GM12864 (cell line): ENCODE data around the gene VIPR2.

ENCODE experiments used
- DNase-seq: peaks from one replicate; pipeline ENCODE4 v3.0.0-alpha.2; 2011; ENCODE audit warnings: low read depth
- H3K4me3 ChIP-seq: 2 replicates; pipeline ENCODE4 v1.5.1; 2011; ENCODE audit warnings: mild to moderate bottlenecking, low read depth, low read length, control low read depth
- TF ChIP-seq, protein P1 (sequence below): IDR thresholded peaks from 2 replicates; pipeline ENCODE4 v1.5.1; 2011; ENCODE audit warnings: low read depth, mild to moderate bottlenecking, moderate library complexity, low read length, control low read depth, inconsistent platforms; ENCODE audit errors: missing control alignments

VIPR2 gene

DNA sequence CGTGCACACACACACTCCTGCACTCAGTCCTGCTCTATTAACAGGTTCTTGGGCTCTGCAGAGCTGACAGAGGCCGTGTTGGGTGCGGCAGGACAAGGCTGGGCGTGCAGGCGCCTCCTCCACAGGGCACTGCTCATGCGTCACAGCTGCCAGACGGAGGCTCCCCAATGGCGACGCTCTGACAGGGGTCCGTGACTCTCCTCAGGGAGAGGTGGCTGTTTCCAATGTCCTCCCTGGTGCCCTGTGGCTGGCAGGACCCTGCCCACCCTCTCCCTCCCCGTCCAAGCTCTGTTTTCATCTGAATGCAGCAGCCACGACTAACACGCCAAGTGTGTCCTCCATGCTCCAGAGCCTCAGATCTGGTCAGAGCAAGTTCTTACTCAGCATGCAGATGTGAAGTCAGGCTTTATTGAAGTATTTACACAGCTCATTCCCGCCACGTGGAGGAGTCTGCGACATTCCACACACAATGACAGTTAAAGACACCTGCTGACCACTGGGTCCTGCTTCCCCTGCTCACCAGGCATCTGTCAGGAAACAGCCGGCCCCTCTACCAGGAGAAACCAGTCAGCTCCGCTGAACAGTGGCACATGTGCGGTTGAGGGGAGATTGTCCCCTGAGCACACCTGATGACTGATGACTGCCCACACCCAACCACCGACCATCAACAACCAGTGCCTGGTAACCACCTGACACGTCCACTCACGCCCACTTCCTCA is 116.7 kb downstream of the VIPR2 start:
- H3K4me3 ChIP-seq, result no peak overlapping the region
- TF ChIP-seq, protein P1, sequence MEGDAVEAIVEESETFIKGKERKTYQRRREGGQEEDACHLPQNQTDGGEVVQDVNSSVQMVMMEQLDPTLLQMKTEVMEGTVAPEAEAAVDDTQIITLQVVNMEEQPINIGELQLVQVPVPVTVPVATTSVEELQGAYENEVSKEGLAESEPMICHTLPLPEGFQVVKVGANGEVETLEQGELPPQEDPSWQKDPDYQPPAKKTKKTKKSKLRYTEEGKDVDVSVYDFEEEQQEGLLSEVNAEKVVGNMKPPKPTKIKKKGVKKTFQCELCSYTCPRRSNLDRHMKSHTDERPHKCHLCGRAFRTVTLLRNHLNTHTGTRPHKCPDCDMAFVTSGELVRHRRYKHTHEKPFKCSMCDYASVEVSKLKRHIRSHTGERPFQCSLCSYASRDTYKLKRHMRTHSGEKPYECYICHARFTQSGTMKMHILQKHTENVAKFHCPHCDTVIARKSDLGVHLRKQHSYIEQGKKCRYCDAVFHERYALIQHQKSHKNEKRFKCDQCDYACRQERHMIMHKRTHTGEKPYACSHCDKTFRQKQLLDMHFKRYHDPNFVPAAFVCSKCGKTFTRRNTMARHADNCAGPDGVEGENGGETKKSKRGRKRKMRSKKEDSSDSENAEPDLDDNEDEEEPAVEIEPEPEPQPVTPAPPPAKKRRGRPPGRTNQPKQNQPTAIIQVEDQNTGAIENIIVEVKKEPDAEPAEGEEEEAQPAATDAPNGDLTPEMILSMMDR, result no peak
- DNase-seq, result no peak

DNA sequence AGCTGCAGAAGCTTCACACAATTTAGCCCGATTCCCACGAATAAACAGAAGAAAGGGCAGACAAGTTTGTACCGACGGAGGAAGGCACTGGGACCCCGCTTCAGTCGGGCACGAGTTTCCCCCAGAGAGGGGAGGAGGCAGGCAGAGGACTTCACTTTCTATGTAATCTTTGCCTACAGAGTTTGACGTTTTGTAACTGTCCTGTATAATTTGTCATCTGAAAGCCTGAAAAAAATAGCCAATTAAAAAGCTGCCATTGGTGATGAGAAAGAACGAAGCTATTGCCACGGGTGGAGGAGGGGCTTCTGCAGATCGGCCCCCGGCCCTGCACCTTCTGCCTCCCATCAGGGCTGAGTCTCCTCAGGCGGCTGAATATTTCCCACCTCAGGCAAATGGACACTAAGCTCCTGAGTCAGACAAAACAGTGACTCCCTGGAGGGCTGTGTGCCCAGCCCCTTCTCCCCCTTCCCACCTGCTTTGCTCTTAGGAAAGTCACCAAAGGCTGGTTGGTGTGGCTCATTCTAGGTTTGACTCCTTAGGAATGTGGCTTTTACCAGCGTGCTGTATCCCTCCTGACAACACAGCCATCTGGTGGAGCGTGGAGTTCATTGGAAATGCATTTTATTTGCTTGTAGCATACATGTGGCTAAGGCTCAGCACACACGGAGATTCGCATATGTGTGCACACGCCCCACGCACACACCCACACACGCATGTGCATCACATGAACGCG is 117.4 kb downstream of the VIPR2 start:
- TF ChIP-seq, protein P1, result no peak
- H3K4me3 ChIP-seq, result no peak overlapping the region
- DNase-seq, result no peak

DNA sequence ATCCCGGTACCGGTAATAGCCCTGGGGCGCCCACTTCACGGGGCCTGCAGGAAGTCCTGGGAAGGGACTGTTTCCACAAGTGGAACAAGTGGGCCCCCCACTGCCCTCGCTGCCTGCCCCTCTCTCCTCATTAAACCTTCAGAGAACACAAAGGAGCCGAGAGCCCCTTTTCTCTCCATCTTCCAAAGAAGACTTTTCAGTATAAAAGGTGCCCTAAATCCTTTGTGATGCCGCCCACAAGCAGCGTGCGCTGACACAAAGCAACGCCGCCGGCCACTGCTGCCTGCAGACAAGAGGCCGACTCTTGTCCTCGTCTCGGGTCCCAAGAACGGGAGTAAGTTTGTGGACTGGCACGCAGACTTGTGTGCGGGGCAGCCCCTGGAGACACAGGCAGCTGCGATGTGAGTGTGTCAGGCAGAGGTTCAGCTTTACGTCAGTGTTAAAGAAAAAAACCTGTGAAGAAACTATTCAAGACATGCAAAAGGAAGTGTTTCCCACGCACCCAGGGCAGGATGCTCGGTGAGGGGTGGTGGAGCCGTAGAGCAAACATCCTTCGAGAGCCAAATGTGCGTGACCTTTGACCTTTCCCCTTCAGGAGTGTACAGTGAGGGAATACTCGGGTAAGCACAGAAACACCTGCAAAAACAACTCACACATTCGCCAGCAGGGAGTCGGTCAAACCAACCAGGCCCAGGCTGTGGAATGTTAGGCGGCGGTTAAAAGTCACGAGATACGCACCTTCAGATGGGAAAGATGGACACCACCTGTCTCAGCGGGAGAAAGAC is 118.2 kb downstream of the VIPR2 start:
- H3K4me3 ChIP-seq, result no peak overlapping the region
- DNase-seq, result no peak
- TF ChIP-seq, protein P1, result no peak

DNA sequence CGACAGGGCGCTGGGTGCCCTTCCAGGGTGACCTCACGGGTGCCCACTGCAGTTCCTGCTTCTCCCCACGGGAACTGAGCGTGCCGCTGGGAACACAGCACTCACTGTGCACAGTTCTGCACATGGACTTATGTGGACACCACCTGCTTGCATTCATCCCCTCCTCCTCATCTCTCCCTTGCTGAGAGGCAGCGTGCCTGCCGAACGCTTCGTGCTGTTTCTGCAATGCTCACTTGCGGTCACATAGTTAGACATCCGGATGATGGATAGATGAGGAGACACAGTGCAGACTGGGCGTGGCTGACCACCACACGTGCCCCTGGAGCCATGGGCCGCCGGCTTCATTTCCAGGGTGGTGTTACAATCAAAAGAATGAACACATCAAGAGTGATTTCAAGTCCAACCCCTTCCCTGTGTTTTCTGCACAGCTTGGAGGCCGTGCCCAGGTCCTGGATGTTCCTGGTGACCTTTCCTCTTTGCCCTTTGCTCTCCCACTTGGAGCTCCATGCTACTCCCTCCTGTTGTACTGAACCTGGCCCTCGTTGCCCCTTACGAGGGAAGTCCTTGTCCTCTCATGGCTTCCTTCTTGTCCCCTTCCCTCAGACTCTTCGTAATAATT is 119.4 kb downstream of the VIPR2 start:
- H3K4me3 ChIP-seq, result no peak overlapping the region
- TF ChIP-seq, protein P1, result no peak
- no peak for DNase-seq

- TF ChIP-seq, protein P1, result no peak
- no peak for DNase-seq
- H3K4me3 ChIP-seq, result no peak overlapping the region
Measured at GRCh38 chr7:159024280-159024951, 120.3 kb downstream of the VIPR2 start.

DNA sequence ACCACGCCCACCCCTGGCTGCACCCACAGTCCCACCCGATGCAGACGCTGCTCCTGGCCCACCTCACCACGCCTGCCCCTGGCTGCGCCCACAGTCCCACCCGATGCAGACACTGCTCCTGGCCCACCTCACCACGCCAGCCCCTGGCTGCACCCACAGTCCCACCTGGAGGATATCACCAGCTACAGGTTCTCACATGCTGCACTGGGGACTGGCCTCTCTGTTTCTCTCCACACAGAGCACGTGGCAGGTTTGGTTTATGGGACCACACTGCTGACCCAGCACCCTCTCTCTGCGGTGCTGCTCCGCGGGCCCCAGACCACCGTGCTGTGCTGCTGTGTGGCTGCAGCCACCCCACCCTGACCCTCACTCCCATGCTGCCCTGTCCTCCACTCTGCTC is 120.9 kb downstream of the VIPR2 start:
- no peak overlapping the region for H3K4me3 ChIP-seq
- DNase-seq, result no peak
- TF ChIP-seq, protein P1, result no peak
